Hematopoietic multipotent progenitor cell (in vitro differentiated cells): ENCODE data around the gene ZNF576. TPM values are rescaled to one million over a fixed set of nuclear protein-coding genes. Genes with fewer than 3 reads are reported as not detected.
"Not testable (repeated sequence)": the region's sequence is repeated elsewhere in the genome, so short reads cannot be mapped to it uniquely, and the experiment has no call there.

Source experiments
- DNase-seq, 3 donors: peaks; one replicate each; pipeline ENCODE4 v3.0.0-alpha.2; 2011 to 2015; ENCODE audit warnings: low read depth in 2 of 3, low spot score in 2 of 3
- total RNA-seq: library from RNA; depleted of rRNA; stranded (reverse); fragments of >200 nt; gene quantifications from one replicate; pipeline ENCODE4 v1.2.3, GENCODE V29; 2012

ZNF576 gene
- total RNA-seq, 1 donor = 18.0 TPM

- DNase-seq = no peak
Measured at GRCh38 chr19:43598445-43599240, 2.2 kb downstream of the ZNF576 start.

- DNase-seq = no peak
Measured at GRCh38 chr19:43599635-43600295, 3.4 kb downstream of the ZNF576 start.

- not testable (repeated sequence) for DNase-seq
Measured at GRCh38 chr19:43600326-43600725, 3.9 kb downstream of the ZNF576 start.

GRCh38 chr19:43605875-43606568, 9.6 kb downstream of the ZNF576 start:
- no peak for DNase-seq

- DNase-seq = no peak
Measured at GRCh38 chr19:43606569-43607229, 10.3 kb downstream of the ZNF576 start.

- DNase-seq = no peak
Measured at GRCh38 chr19:43607238-43608205, 11.1 kb downstream of the ZNF576 start.

- no peak for DNase-seq
Measured at GRCh38 chr19:43609872-43610271, 13.5 kb downstream of the ZNF576 start.

GRCh38 chr19:43610493-43610892, 14.1 kb downstream of the ZNF576 start:
- no peak for DNase-seq

GRCh38 chr19:43611788-43612187, 15.4 kb downstream of the ZNF576 start, which contains the start of gene SRRM5:
SRRM5 (plus strand) TSS chr19:43612088; CDS start chr19:43612122, 34 bp downstream.
- no peak for DNase-seq

- DNase-seq = no peak
Measured at GRCh38 chr19:43612374-43612773, 16.0 kb downstream of the ZNF576 start.

- no peak for DNase-seq
Measured at GRCh38 chr19:43616306-43616705, 19.9 kb downstream of the ZNF576 start.

- DNase-seq = no peak
Measured at GRCh38 chr19:43616954-43617353, 20.6 kb downstream of the ZNF576 start.

GRCh38 chr19:43618921-43619261, 22.5 kb downstream of the ZNF576 start:
- peak in 1 of 3 donors; percentile 60 for DNase-seq

GRCh38 chr19:43619262-43620060, 23.1 kb downstream of the ZNF576 start, which contains the start of gene ZNF428:
ZNF428 (minus strand) TSS chr19:43619629; CDS start chr19:43614304, 5,325 bp downstream.
- peak; percentile 77 to 94 (median 92) for DNase-seq

- DNase-seq = no peak
Measured at GRCh38 chr19:43620061-43621001, 23.9 kb downstream of the ZNF576 start.

GRCh38 chr19:43622070-43622469, 25.7 kb downstream of the ZNF576 start:
- DNase-seq = no peak

GRCh38 chr19:43622956-43623355, 26.6 kb downstream of the ZNF576 start:
- no peak for DNase-seq
